WTC11 (cell line): ENCODE results near the gene ZFP3.
"Not testable (repeated sequence)": the region's sequence is repeated elsewhere in the genome, so short reads cannot be mapped to it uniquely, and the experiment has no call there.

Source experiments
- CREB1 ChIP-seq: sonication (generic); formaldehyde crosslinking; IDR thresholded peaks from 2 replicates; pipeline ENCODE4 v1.8.0; 2023; ENCODE audit warnings: mild to moderate bottlenecking, missing genetic modification reagents
- CREM ChIP-seq: sonication (generic); formaldehyde crosslinking; IDR thresholded peaks from 2 replicates; pipeline ENCODE4 v1.8.1; 2022; ENCODE audit warnings: mild to moderate bottlenecking, missing genetic modification reagents, moderate library complexity
- ESRRA ChIP-seq: sonication (generic); formaldehyde crosslinking; IDR thresholded peaks from 2 replicates; pipeline ENCODE4 v1.8.1; 2022; ENCODE audit warnings: mild to moderate bottlenecking, missing genetic modification reagents, borderline replicate concordance
- FOXJ3 ChIP-seq: sonication (generic); formaldehyde crosslinking; IDR thresholded peaks from 2 replicates; pipeline ENCODE4 v1.9.0; 2021; ENCODE audit warnings: missing genetic modification reagents, mild to moderate bottlenecking, borderline replicate concordance
- NR3C1 ChIP-seq: sonication (generic); formaldehyde crosslinking; conservative IDR thresholded peaks from 2 replicates; pipeline ENCODE4 v1.8.1; 2023; ENCODE audit warnings: low read depth, mild to moderate bottlenecking, missing genetic modification reagents
- ZNF121 ChIP-seq: sonication (generic); formaldehyde crosslinking; IDR thresholded peaks from 2 replicates; pipeline ENCODE4 v1.8.0; 2023; ENCODE audit warnings: missing genetic modification reagents
- ZNF281 ChIP-seq: sonication (generic); formaldehyde crosslinking; IDR thresholded peaks from 2 replicates; pipeline ENCODE4 v1.8.0; 2023; ENCODE audit warnings: mild to moderate bottlenecking, missing genetic modification reagents
- ZNF317 ChIP-seq: sonication (generic); formaldehyde crosslinking; IDR thresholded peaks from 2 replicates; pipeline ENCODE4 v1.8.1; 2023; ENCODE audit warnings: low read depth, mild to moderate bottlenecking, moderate library complexity, missing genetic modification reagents, borderline replicate concordance
- ZNF416 ChIP-seq: fragments of 250-450 bp; sonication (Bioruptor Pico); IDR thresholded peaks from 2 replicates; pipeline ENCODE4 v1.9.0; 2021; ENCODE audit warnings: mild to moderate bottlenecking, inconsistent platforms
- ZSCAN18 ChIP-seq: fragments of 250-450 bp; sonication (Bioruptor Pico); IDR thresholded peaks from 2 replicates; pipeline ENCODE4 v2.1.2; 2022; ENCODE audit warnings: mild to moderate bottlenecking, moderate library complexity
- TF ChIP-seq, protein P1 (sequence below): fragments of 200-600 bp; IDR thresholded peaks from 2 replicates; pipeline ENCODE4 v1.8.0; 2022; ENCODE audit warnings: antibody characterized with exemption
- TF ChIP-seq, protein P2 (sequence below): sonication (generic); formaldehyde crosslinking; conservative IDR thresholded peaks from 2 replicates; pipeline ENCODE4 v1.8.1; 2022; ENCODE audit warnings: mild to moderate bottlenecking, missing genetic modification reagents
- TF ChIP-seq, protein P3 (sequence below): sonication (generic); formaldehyde crosslinking; IDR thresholded peaks from 2 replicates; pipeline ENCODE4 v1.8.1; 2022; ENCODE audit warnings: low read depth, missing genetic modification reagents, borderline replicate concordance
- TF ChIP-seq, protein P4 (sequence below): sonication (generic); formaldehyde crosslinking; IDR thresholded peaks from 2 replicates; pipeline ENCODE4 v1.8.1; 2023; ENCODE audit warnings: mild to moderate bottlenecking, missing genetic modification reagents, moderate library complexity

- TF ChIP-seq, protein P1, sequence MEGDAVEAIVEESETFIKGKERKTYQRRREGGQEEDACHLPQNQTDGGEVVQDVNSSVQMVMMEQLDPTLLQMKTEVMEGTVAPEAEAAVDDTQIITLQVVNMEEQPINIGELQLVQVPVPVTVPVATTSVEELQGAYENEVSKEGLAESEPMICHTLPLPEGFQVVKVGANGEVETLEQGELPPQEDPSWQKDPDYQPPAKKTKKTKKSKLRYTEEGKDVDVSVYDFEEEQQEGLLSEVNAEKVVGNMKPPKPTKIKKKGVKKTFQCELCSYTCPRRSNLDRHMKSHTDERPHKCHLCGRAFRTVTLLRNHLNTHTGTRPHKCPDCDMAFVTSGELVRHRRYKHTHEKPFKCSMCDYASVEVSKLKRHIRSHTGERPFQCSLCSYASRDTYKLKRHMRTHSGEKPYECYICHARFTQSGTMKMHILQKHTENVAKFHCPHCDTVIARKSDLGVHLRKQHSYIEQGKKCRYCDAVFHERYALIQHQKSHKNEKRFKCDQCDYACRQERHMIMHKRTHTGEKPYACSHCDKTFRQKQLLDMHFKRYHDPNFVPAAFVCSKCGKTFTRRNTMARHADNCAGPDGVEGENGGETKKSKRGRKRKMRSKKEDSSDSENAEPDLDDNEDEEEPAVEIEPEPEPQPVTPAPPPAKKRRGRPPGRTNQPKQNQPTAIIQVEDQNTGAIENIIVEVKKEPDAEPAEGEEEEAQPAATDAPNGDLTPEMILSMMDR = not testable (repeated sequence)
- not testable (repeated sequence) for TF ChIP-seq CREM, ZSCAN18, ZNF416, ZNF121, ESRRA, NR3C1, ZNF281, FOXJ3, CREB1, ZNF317 (CRISPR knock-in tag)
- TF ChIP-seq, protein P2, sequence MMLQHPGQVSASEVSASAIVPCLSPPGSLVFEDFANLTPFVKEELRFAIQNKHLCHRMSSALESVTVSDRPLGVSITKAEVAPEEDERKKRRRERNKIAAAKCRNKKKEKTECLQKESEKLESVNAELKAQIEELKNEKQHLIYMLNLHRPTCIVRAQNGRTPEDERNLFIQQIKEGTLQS = not testable (repeated sequence)
- TF ChIP-seq, protein P3, sequence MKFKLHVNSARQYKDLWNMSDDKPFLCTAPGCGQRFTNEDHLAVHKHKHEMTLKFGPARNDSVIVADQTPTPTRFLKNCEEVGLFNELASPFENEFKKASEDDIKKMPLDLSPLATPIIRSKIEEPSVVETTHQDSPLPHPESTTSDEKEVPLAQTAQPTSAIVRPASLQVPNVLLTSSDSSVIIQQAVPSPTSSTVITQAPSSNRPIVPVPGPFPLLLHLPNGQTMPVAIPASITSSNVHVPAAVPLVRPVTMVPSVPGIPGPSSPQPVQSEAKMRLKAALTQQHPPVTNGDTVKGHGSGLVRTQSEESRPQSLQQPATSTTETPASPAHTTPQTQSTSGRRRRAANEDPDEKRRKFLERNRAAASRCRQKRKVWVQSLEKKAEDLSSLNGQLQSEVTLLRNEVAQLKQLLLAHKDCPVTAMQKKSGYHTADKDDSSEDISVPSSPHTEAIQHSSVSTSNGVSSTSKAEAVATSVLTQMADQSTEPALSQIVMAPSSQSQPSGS (CRISPR knock-in tag) = not testable (repeated sequence)
- TF ChIP-seq, protein P4, sequence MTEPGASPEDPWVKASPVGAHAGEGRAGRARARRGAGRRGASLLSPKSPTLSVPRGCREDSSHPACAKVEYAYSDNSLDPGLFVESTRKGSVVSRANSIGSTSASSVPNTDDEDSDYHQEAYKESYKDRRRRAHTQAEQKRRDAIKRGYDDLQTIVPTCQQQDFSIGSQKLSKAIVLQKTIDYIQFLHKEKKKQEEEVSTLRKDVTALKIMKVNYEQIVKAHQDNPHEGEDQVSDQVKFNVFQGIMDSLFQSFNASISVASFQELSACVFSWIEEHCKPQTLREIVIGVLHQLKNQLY = not testable (repeated sequence)
Observed at GRCh38 chr17:5120436-5121185, 42.3 kb downstream of the ZFP3 start.
